ENCODE results near the gene ZSCAN2. TPM values are rescaled to one million over a fixed set of nuclear protein-coding genes. Genes with fewer than 3 reads are reported as not detected.

The ZSCAN2 gene
- total RNA-seq, 6 donors from 2014 or later: 4.1 to 11.0 (median 5.9) TPM

DNA sequence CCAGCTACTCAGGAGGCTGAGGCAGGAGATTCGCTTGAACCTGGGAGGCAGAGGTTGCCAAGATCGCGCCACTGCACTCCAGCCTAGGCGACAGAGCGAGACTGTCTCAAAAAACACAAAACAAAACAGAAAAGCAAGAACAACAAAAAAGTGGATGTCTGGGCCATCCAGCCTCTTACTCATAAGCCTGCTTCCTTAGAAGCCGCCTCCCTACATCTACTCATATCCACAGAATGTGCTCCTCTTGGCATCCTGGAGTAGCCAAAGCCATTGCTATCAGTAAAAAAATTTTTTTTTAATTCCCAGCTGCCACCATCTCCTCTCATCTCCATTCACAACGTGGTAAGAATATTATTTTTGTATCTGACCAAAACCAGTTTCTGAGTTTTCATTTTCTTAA is 10.8 kb downstream of the ZSCAN2 start:
- TF ChIP-seq POLR2AphosphoS5 (IDR thresholded peaks at IDR 0.05) (no peak), EP300 (IDR thresholded peaks at IDR 0.05) (no peak), POLR2A (IDR thresholded peaks at IDR 0.05) (no peak)
- TF ChIP-seq, protein P1, sequence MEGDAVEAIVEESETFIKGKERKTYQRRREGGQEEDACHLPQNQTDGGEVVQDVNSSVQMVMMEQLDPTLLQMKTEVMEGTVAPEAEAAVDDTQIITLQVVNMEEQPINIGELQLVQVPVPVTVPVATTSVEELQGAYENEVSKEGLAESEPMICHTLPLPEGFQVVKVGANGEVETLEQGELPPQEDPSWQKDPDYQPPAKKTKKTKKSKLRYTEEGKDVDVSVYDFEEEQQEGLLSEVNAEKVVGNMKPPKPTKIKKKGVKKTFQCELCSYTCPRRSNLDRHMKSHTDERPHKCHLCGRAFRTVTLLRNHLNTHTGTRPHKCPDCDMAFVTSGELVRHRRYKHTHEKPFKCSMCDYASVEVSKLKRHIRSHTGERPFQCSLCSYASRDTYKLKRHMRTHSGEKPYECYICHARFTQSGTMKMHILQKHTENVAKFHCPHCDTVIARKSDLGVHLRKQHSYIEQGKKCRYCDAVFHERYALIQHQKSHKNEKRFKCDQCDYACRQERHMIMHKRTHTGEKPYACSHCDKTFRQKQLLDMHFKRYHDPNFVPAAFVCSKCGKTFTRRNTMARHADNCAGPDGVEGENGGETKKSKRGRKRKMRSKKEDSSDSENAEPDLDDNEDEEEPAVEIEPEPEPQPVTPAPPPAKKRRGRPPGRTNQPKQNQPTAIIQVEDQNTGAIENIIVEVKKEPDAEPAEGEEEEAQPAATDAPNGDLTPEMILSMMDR (IDR thresholded peaks at IDR 0.05): no peak
- Histone ChIP-seq H3K27ac (no peak overlapping the region), H3K9me3 (no peaks in the 10 kb centered on the region), H3K36me3 (peaks cover 0 to 17% (median 4%) of the 10 kb centered on the region in 4 donors), H3K4me3 (no peak overlapping the region), H3K4me1 (peaks cover 0 to 5% (median 1%) of the 10 kb centered on the region in 4 donors), H3K27me3 (no peaks in the 10 kb centered on the region)
- ATAC-seq (ENCODE audit: low FRiP score in 2 of 2): no peak
- 95 to 96% methylated on average over 7 of the region's 7 CpGs for WGBS, 2 donors
- DNase-seq: no peak

DNA sequence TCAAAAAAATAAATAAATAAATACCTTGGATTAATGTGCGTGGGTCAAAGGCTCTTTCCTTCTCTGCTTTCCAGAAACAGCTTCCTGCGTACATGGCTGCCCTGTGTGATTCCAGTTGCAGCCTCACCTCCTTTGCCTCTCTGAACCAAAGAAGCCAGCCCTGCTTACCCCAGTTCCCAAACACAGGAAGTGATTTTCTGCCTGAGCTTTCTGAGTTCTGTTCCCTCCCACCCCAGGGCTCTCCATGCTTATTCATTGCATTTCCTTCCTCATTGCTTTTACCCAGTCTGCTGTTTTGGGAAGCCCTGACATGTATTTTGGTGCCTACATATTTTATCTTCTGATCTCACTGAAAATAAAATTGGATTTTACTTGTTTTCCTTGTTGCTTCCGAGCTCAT is 15.4 kb downstream of the ZSCAN2 start:
- Histone ChIP-seq H3K27me3 (no peaks in the 10 kb centered on the region), H3K9me3 (peaks cover 7 to 8% (median 8%) of the 10 kb centered on the region in 4 donors), H3K4me3 (no peak overlapping the region), H3K4me1 (peaks cover 0 to 7% (median 1%) of the 10 kb centered on the region in 4 donors), H3K27ac (peak overlapping the region in 2 of 4 donors; percentile 2 to 7), H3K36me3 (peaks cover 2 to 8% (median 5%) of the 10 kb centered on the region in 4 donors)
- 63 to 80% methylated on average over 3 of the region's 3 CpGs for WGBS, 2 donors
- TF ChIP-seq EP300 (IDR thresholded peaks at IDR 0.05) (no peak), POLR2A (IDR thresholded peaks at IDR 0.05) (no peak), POLR2AphosphoS5 (IDR thresholded peaks at IDR 0.05) (no peak)
- TF ChIP-seq, protein P1 (IDR thresholded peaks at IDR 0.05): no peak
- ATAC-seq (ENCODE audit: low FRiP score in 2 of 2) (peak in 1 of 2 donors; percentile 76), DNase-seq (no peak)

DNA sequence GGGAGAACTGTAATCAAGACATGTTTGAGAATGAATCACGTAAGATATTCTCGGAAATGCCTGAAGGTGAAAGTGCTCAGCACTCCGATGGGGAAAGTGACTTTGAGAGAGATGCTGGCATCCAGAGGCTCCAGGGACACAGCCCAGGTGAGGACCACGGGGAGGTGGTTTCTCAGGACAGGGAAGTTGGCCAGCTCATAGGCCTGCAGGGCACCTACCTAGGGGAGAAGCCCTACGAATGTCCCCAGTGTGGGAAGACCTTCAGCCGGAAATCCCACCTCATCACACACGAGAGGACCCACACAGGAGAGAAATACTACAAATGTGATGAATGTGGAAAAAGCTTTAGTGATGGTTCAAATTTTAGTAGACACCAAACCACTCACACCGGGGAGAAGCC is 19.8 kb downstream of the ZSCAN2 start:
- 95 to 96% methylated on average over 8 of the region's 8 CpGs for WGBS, 2 donors
- no peak for ATAC-seq (ENCODE audit: low FRiP score in 2 of 2)
- Histone ChIP-seq H3K9me3 (peaks cover 13 to 17% (median 15%) of the 10 kb centered on the region in 4 donors), H3K27me3 (no peaks in the 10 kb centered on the region), H3K4me1 (peaks cover 0 to 7% (median 1%) of the 10 kb centered on the region in 4 donors), H3K4me3 (no peak overlapping the region), H3K27ac (no peak overlapping the region), H3K36me3 (peaks cover 3 to 25% (median 15%) of the 10 kb centered on the region in 4 donors)
- DNase-seq: no peak
- TF ChIP-seq POLR2AphosphoS5 (IDR thresholded peaks at IDR 0.05) (no peak), EP300 (IDR thresholded peaks at IDR 0.05) (no peak), POLR2A (IDR thresholded peaks at IDR 0.05) (no peak)
- TF ChIP-seq, protein P1 (IDR thresholded peaks at IDR 0.05): no peak

DNA sequence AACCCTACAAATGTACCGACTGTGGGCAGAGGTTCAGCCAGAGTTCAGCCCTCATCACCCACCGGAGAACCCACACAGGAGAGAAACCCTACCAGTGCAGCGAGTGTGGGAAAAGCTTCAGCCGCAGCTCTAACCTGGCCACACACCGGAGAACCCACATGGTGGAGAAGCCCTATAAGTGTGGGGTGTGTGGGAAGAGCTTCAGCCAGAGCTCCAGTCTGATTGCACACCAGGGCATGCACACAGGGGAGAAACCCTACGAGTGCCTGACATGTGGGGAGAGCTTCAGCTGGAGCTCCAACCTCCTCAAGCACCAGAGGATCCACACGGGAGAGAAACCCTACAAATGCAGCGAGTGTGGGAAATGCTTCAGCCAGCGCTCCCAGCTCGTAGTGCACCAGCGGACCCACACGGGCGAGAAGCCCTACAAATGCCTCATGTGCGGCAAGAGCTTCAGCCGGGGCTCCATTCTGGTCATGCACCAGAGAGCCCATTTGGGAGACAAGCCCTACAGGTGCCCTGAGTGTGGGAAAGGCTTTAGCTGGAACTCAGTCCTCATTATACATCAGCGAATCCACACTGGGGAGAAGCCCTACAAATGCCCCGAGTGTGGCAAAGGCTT is 20.7 kb downstream of the ZSCAN2 start:
- Histone ChIP-seq H3K27me3 (no peaks in the 10 kb centered on the region), H3K27ac (no peak overlapping the region), H3K4me1 (peaks cover 0 to 4% (median under 1%) of the 10 kb centered on the region in 4 donors), H3K36me3 (peaks cover 3 to 25% (median 15%) of the 10 kb centered on the region in 4 donors), H3K4me3 (no peak overlapping the region), H3K9me3 (peaks cover 13 to 17% (median 15%) of the 10 kb centered on the region in 4 donors)
- no peak for DNase-seq
- ATAC-seq (ENCODE audit: low FRiP score in 2 of 2): no peak
- TF ChIP-seq POLR2AphosphoS5 (IDR thresholded peaks at IDR 0.05): no peak
- 95 to 99% methylated on average over 16 to 17 of the region's 17 CpGs for WGBS, 2 donors

DNA sequence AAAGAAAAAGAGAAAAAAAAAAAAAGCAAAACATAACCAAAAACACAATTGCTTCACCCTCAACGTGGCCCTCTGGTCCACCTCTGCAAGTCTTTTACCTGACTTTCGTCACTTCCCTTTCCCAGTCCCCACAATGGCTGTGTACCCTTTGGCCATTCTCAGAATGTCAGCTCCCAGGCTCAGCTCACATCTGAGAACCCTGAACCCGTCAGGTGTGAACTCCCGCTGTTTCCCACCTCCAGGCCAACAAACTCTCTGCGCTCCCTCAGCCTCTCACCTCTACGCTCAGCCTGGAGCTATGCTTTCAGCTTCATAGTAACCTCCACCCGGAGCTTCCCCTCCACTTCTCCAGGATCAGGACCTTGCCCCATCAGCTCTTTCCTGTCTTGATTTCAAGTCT is 23.6 kb downstream of the ZSCAN2 start:
- Histone ChIP-seq H3K4me3 (no peak overlapping the region), H3K9me3 (peaks cover 13 to 17% (median 15%) of the 10 kb centered on the region in 4 donors), H3K4me1 (no peaks in the 10 kb centered on the region), H3K27ac (no peak overlapping the region), H3K27me3 (no peaks in the 10 kb centered on the region), H3K36me3 (peaks cover 3 to 25% (median 15%) of the 10 kb centered on the region in 4 donors)
- TF ChIP-seq POLR2AphosphoS5 (IDR thresholded peaks at IDR 0.05): no peak
- TF ChIP-seq, protein P1 (IDR thresholded peaks at IDR 0.05): no peak
- TF ChIP-seq POLR2A (IDR thresholded peaks at IDR 0.05): no peak
- no peak for TF ChIP-seq EP300 (IDR thresholded peaks at IDR 0.05)
- ATAC-seq (ENCODE audit: low FRiP score in 2 of 2): no peak
- 90 to 94% methylated on average over 6 of the region's 7 CpGs for WGBS, 2 donors
- DNase-seq: no peak

All from upper lobe of left lung (tissue), 6 donors.